Activated CD8-positive, alpha-beta memory T cell treated with anti-CD3 and anti-CD28 coated beads, Interleukin-2, amount 50 U/mL, for 24 hours (primary cell): ENCODE results near the gene ADGRD1.
"Not testable (repeated sequence)": the region's sequence is repeated elsewhere in the genome, so short reads cannot be mapped to it uniquely, and the experiment has no call there.

ENCODE experiments used
- DNase-seq: peaks from one replicate; pipeline ENCODE4 v3.0.0-alpha.2; 2020; ENCODE audit errors: extremely low read depth

The ADGRD1 gene

GRCh38 chr12:130984183-130985058, 30.7 kb downstream of the ADGRD1 start:
- DNase-seq, result no peak

GRCh38 chr12:130987151-130987931, 33.6 kb downstream of the ADGRD1 start:
- no peak for DNase-seq

GRCh38 chr12:130988261-130988660, 34.6 kb downstream of the ADGRD1 start:
- no peak for DNase-seq

GRCh38 chr12:130988751-130989150, 35.0 kb downstream of the ADGRD1 start:
- no peak for DNase-seq

GRCh38 chr12:130989391-130989790, 35.7 kb downstream of the ADGRD1 start:
- no peak for DNase-seq

- DNase-seq, result no peak
Observed at GRCh38 chr12:130990034-130990433, 36.3 kb downstream of the ADGRD1 start.

GRCh38 chr12:130992448-130992847, 38.7 kb downstream of the ADGRD1 start:
- DNase-seq, result no peak

GRCh38 chr12:130992979-130993538, 39.4 kb downstream of the ADGRD1 start:
- no peak for DNase-seq

- DNase-seq, result no peak
Observed at GRCh38 chr12:130993759-130994670, 40.3 kb downstream of the ADGRD1 start.

GRCh38 chr12:130994821-130995375, 41.2 kb downstream of the ADGRD1 start:
- no peak for DNase-seq

GRCh38 chr12:130995386-130995969, 41.8 kb downstream of the ADGRD1 start:
- DNase-seq, result not testable (repeated sequence)

- DNase-seq, result no peak
Observed at GRCh38 chr12:130998136-130998535, 44.4 kb downstream of the ADGRD1 start.

- no peak for DNase-seq
Observed at GRCh38 chr12:131000000-131000486, 46.3 kb downstream of the ADGRD1 start.

- DNase-seq, result no peak
Observed at GRCh38 chr12:131001493-131001892, 47.8 kb downstream of the ADGRD1 start.

GRCh38 chr12:131002216-131002631, 48.5 kb downstream of the ADGRD1 start:
- no peak for DNase-seq

GRCh38 chr12:131003036-131003715, 49.5 kb downstream of the ADGRD1 start:
- no peak for DNase-seq

GRCh38 chr12:131003716-131004045, 50.0 kb downstream of the ADGRD1 start:
- no peak for DNase-seq

GRCh38 chr12:131004166-131004565, 50.5 kb downstream of the ADGRD1 start:
- no peak for DNase-seq

- DNase-seq, result no peak
Observed at GRCh38 chr12:131005161-131006035, 51.7 kb downstream of the ADGRD1 start.
